ENCODE data around the gene HSD17B10.

HSD17B10 gene

GRCh38 chrX:53456254-53456653 is 22.1 kb upstream of the HSD17B10 start:
- Histone ChIP-seq H3F3A (ENCODE audit: insufficient read depth) (no peaks in the 10 kb centered on the region), H3K4me3 (ENCODE audit: insufficient read depth, low read length, poor library complexity, severe bottlenecking) (no peak overlapping the region), H3K27ac (ENCODE audit: low read depth, low read length) (no peak overlapping the region), H3K79me2 (ENCODE audit: insufficient read depth, low read length) (no peaks in the 10 kb centered on the region), H3K9ac (ENCODE audit: low read length) (no peak overlapping the region), H3K27me3 (ENCODE audit: low read length) (no peaks in the 10 kb centered on the region), H3K9me3 (ENCODE audit: insufficient read depth, low read length) (no peaks in the 10 kb centered on the region), H3K36me3 (ENCODE audit: low read length) (no peaks in the 10 kb centered on the region), H2AFZ (ENCODE audit: low read depth, low read length, severe bottlenecking) (no peak overlapping the region), H4K20me1 (ENCODE audit: low read depth, low read length) (no peaks in the 10 kb centered on the region), H3K9me2 (replicated peaks; ENCODE audit: insufficient read depth, low read length) (no peaks in the 10 kb centered on the region), H3K4me2 (ENCODE audit: low read depth, low read length, poor library complexity, severe bottlenecking) (no peak overlapping the region)
- TF ChIP-seq EZH2phosphoT487 (conservative IDR thresholded peaks at IDR 0.05; ENCODE audit: low read length), result no peak
- no peak for TF ChIP-seq CTCF (IDR thresholded peaks at IDR 0.05; ENCODE audit: insufficient read depth, low read length, poor library complexity, severe bottlenecking)

- H2AFZ ChIP-seq (ENCODE audit: low read depth, low read length, severe bottlenecking), result no peak overlapping the region
- no peaks in the 10 kb centered on the region for H3K27me3 ChIP-seq (ENCODE audit: low read length)
- no peak overlapping the region for H3K27ac ChIP-seq (ENCODE audit: low read depth, low read length)
- H3K4me2 ChIP-seq (ENCODE audit: low read depth, low read length, poor library complexity, severe bottlenecking), result no peak overlapping the region
- H3K9me3 ChIP-seq (ENCODE audit: insufficient read depth, low read length), result no peaks in the 10 kb centered on the region
- no peaks in the 10 kb centered on the region for H4K20me1 ChIP-seq (ENCODE audit: low read depth, low read length)
- H3K36me3 ChIP-seq (ENCODE audit: low read length), result no peaks in the 10 kb centered on the region
- no peak overlapping the region for H3K9ac ChIP-seq (ENCODE audit: low read length)
- TF ChIP-seq EZH2phosphoT487 (conservative IDR thresholded peaks at IDR 0.05; ENCODE audit: low read length) (no peak), CTCF (IDR thresholded peaks at IDR 0.05; ENCODE audit: insufficient read depth, low read length, poor library complexity, severe bottlenecking) (no peak)
- no peaks in the 10 kb centered on the region for H3F3A ChIP-seq (ENCODE audit: insufficient read depth)
- H3K9me2 ChIP-seq (replicated peaks; ENCODE audit: insufficient read depth, low read length), result no peaks in the 10 kb centered on the region
- no peaks in the 10 kb centered on the region for H3K79me2 ChIP-seq (ENCODE audit: insufficient read depth, low read length)
- H3K4me3 ChIP-seq (ENCODE audit: insufficient read depth, low read length, poor library complexity, severe bottlenecking), result no peak overlapping the region
These were observed 18.6 kb upstream of the HSD17B10 start for GRCh38 chrX:53452812-53453211.

GRCh38 chrX:53449632-53450031 is 15.5 kb upstream of the HSD17B10 start:
- no peaks in the 10 kb centered on the region for H3F3A ChIP-seq (ENCODE audit: insufficient read depth)
- no peak overlapping the region for H3K9ac ChIP-seq (ENCODE audit: low read length)
- H2AFZ ChIP-seq (ENCODE audit: low read depth, low read length, severe bottlenecking), result no peak overlapping the region
- H4K20me1 ChIP-seq (ENCODE audit: low read depth, low read length), result no peaks in the 10 kb centered on the region
- no peaks in the 10 kb centered on the region for H3K9me2 ChIP-seq (replicated peaks; ENCODE audit: insufficient read depth, low read length)
- no peak overlapping the region for H3K4me3 ChIP-seq (ENCODE audit: insufficient read depth, low read length, poor library complexity, severe bottlenecking)
- no peak overlapping the region for H3K27ac ChIP-seq (ENCODE audit: low read depth, low read length)
- no peak overlapping the region for H3K4me2 ChIP-seq (ENCODE audit: low read depth, low read length, poor library complexity, severe bottlenecking)
- TF ChIP-seq EZH2phosphoT487 (conservative IDR thresholded peaks at IDR 0.05; ENCODE audit: low read length), result no peak
- H3K79me2 ChIP-seq (ENCODE audit: insufficient read depth, low read length), result no peaks in the 10 kb centered on the region
- H3K27me3 ChIP-seq (ENCODE audit: low read length), result no peaks in the 10 kb centered on the region
- no peaks in the 10 kb centered on the region for H3K36me3 ChIP-seq (ENCODE audit: low read length)
- no peaks in the 10 kb centered on the region for H3K9me3 ChIP-seq (ENCODE audit: insufficient read depth, low read length)

GRCh38 chrX:53447441-53447840 is 13.3 kb upstream of the HSD17B10 start:
- Histone ChIP-seq H4K20me1 (ENCODE audit: low read depth, low read length) (no peaks in the 10 kb centered on the region), H3K9me2 (replicated peaks; ENCODE audit: insufficient read depth, low read length) (no peaks in the 10 kb centered on the region), H3K27ac (ENCODE audit: low read depth, low read length) (no peak overlapping the region), H2AFZ (ENCODE audit: low read depth, low read length, severe bottlenecking) (no peak overlapping the region), H3F3A (ENCODE audit: insufficient read depth) (no peaks in the 10 kb centered on the region), H3K27me3 (ENCODE audit: low read length) (no peaks in the 10 kb centered on the region), H3K36me3 (ENCODE audit: low read length) (no peaks in the 10 kb centered on the region), H3K9ac (ENCODE audit: low read length) (no peak overlapping the region), H3K9me3 (ENCODE audit: insufficient read depth, low read length) (no peaks in the 10 kb centered on the region), H3K4me2 (ENCODE audit: low read depth, low read length, poor library complexity, severe bottlenecking) (no peak overlapping the region), H3K79me2 (ENCODE audit: insufficient read depth, low read length) (no peaks in the 10 kb centered on the region), H3K4me3 (ENCODE audit: insufficient read depth, low read length, poor library complexity, severe bottlenecking) (no peak overlapping the region)
- no peak for TF ChIP-seq EZH2phosphoT487 (conservative IDR thresholded peaks at IDR 0.05; ENCODE audit: low read length)
- TF ChIP-seq CTCF (IDR thresholded peaks at IDR 0.05; ENCODE audit: insufficient read depth, low read length, poor library complexity, severe bottlenecking), result no peak

Measured in SU-DHL-6 (cell line).